HEK293 (cell line): ENCODE data around the gene ATP6V0E2.
A peak's percentile ranks its signal among the peaks of the same experiment; 100 is the strongest.

Experiments used
- EGR2 ChIP-seq: fragments of 450-650 bp; formaldehyde crosslinking; IDR thresholded peaks from 2 replicates; pipeline ENCODE4 v1.5.1; 2016; ENCODE audit warnings: low read depth, missing biosample characterization, missing genetic modification characterization
- GLIS1 ChIP-seq: fragments of 450-650 bp; formaldehyde crosslinking; IDR thresholded peaks from 2 replicates; pipeline ENCODE4 v1.5.1; 2016; ENCODE audit warnings: missing biosample characterization, missing genetic modification characterization
- HOXD13 ChIP-seq: sonication (generic); formaldehyde crosslinking; IDR thresholded peaks from 2 replicates; pipeline ENCODE4 v1.8.0; 2022; ENCODE audit warnings: missing genetic modification reagents, borderline replicate concordance
- KLF16 ChIP-seq: fragments of 450-650 bp; formaldehyde crosslinking; IDR thresholded peaks from 2 replicates; pipeline ENCODE4 v1.5.1; 2017; ENCODE audit warnings: missing biosample characterization, missing genetic modification characterization
- OSR2 ChIP-seq: fragments of 450-650 bp; formaldehyde crosslinking; IDR thresholded peaks from 2 replicates; pipeline ENCODE4 v1.5.1; 2016; ENCODE audit warnings: missing biosample characterization, missing genetic modification characterization
- SP2 ChIP-seq: fragments of 450-650 bp; formaldehyde crosslinking; IDR thresholded peaks from 2 replicates; pipeline ENCODE4 v1.5.1; 2016; ENCODE audit warnings: missing biosample characterization, missing genetic modification characterization
- SP3 ChIP-seq: fragments of 450-650 bp; formaldehyde crosslinking; IDR thresholded peaks from 2 replicates; pipeline ENCODE4 v1.5.1; 2016; ENCODE audit warnings: missing biosample characterization, missing genetic modification characterization
- ZFHX2 ChIP-seq: fragments of 450-650 bp; formaldehyde crosslinking; conservative IDR thresholded peaks from 2 replicates; pipeline ENCODE4 v1.5.1; 2016; ENCODE audit warnings: missing biosample characterization, missing genetic modification characterization
- ZNF132 ChIP-seq: fragments of 450-650 bp; formaldehyde crosslinking; IDR thresholded peaks from 2 replicates; pipeline ENCODE4 v1.5.1; 2017; ENCODE audit warnings: missing biosample characterization, missing genetic modification characterization, borderline replicate concordance
- ZNF155 ChIP-seq: fragments of 450-650 bp; formaldehyde crosslinking; IDR thresholded peaks from 2 replicates; pipeline ENCODE4 v1.5.1; 2016; ENCODE audit warnings: missing biosample characterization, missing genetic modification characterization
- ZNF157 ChIP-seq: fragments of 450-650 bp; formaldehyde crosslinking; IDR thresholded peaks from 2 replicates; pipeline ENCODE4 v1.5.1; 2016; ENCODE audit warnings: missing biosample characterization, missing genetic modification characterization
- ZNF335 ChIP-seq: fragments of 450-650 bp; formaldehyde crosslinking; conservative IDR thresholded peaks from 2 replicates; pipeline ENCODE4 v1.5.1; 2016; ENCODE audit warnings: missing biosample characterization, missing genetic modification characterization
- ZNF501 ChIP-seq: fragments of 450-650 bp; formaldehyde crosslinking; IDR thresholded peaks from 2 replicates; pipeline ENCODE4 v1.5.1; 2016; ENCODE audit warnings: missing biosample characterization, missing genetic modification characterization
- ZNF510 ChIP-seq: fragments of 450-650 bp; formaldehyde crosslinking; IDR thresholded peaks from 2 replicates; pipeline ENCODE4 v1.5.1; 2018; ENCODE audit warnings: mild to moderate bottlenecking, missing genetic modification characterization, missing biosample characterization; ENCODE audit not compliant: insufficient replicate concordance
- ZNF610 ChIP-seq: fragments of 450-650 bp; formaldehyde crosslinking; IDR thresholded peaks from 2 replicates; pipeline ENCODE4 v1.5.1; 2016; ENCODE audit warnings: missing biosample characterization, missing genetic modification characterization, borderline replicate concordance
- ZNF830 ChIP-seq: fragments of 450-650 bp; IDR thresholded peaks from 2 replicates; pipeline ENCODE4 v1.5.0; 2018; ENCODE audit warnings: missing biosample characterization, missing genetic modification characterization, low read depth, mild to moderate bottlenecking, moderate library complexity
- ZNF843 ChIP-seq: fragments of 450-650 bp; formaldehyde crosslinking; IDR thresholded peaks from 2 replicates; pipeline ENCODE4 v1.5.1; 2016; ENCODE audit warnings: missing biosample characterization, missing genetic modification characterization
- ZSCAN23 ChIP-seq: fragments of 450-650 bp; formaldehyde crosslinking; IDR thresholded peaks from 2 replicates; pipeline ENCODE4 v1.5.1; 2016; ENCODE audit warnings: missing biosample characterization, missing genetic modification characterization
- TF ChIP-seq, protein P1 (sequence below): fragments of 450-650 bp; formaldehyde crosslinking; IDR thresholded peaks from 2 replicates; pipeline ENCODE4 v1.5.1; 2016; ENCODE audit warnings: missing biosample characterization, missing genetic modification characterization
- TF ChIP-seq, protein P2 (sequence below): fragments of 450-650 bp; formaldehyde crosslinking; conservative IDR thresholded peaks from 2 replicates; pipeline ENCODE4 v1.5.1; 2016; ENCODE audit warnings: low read depth, missing biosample characterization, missing genetic modification characterization
- TF ChIP-seq, protein P3 (sequence below): IDR thresholded peaks from 2 replicates; pipeline ENCODE4 v1.6.1; 2011; ENCODE audit warnings: mild to moderate bottlenecking, low read depth, low read length, borderline replicate concordance
- TF ChIP-seq, protein P4 (sequence below): fragments of 450-650 bp; formaldehyde crosslinking; IDR thresholded peaks from 2 replicates; pipeline ENCODE4 v1.5.1; 2016; ENCODE audit warnings: missing biosample characterization, missing genetic modification characterization
- TF ChIP-seq, protein P5 (sequence below): fragments of 450-650 bp; formaldehyde crosslinking; IDR thresholded peaks from 2 replicates; pipeline ENCODE4 v1.5.1; 2016; ENCODE audit warnings: missing biosample characterization, missing genetic modification characterization, borderline replicate concordance
- TF ChIP-seq, protein P6 (sequence below): fragments of 450-650 bp; formaldehyde crosslinking; IDR thresholded peaks from 2 replicates; pipeline ENCODE4 v1.5.1; 2017; ENCODE audit warnings: missing biosample characterization, missing genetic modification characterization

The ATP6V0E2 gene

DNA sequence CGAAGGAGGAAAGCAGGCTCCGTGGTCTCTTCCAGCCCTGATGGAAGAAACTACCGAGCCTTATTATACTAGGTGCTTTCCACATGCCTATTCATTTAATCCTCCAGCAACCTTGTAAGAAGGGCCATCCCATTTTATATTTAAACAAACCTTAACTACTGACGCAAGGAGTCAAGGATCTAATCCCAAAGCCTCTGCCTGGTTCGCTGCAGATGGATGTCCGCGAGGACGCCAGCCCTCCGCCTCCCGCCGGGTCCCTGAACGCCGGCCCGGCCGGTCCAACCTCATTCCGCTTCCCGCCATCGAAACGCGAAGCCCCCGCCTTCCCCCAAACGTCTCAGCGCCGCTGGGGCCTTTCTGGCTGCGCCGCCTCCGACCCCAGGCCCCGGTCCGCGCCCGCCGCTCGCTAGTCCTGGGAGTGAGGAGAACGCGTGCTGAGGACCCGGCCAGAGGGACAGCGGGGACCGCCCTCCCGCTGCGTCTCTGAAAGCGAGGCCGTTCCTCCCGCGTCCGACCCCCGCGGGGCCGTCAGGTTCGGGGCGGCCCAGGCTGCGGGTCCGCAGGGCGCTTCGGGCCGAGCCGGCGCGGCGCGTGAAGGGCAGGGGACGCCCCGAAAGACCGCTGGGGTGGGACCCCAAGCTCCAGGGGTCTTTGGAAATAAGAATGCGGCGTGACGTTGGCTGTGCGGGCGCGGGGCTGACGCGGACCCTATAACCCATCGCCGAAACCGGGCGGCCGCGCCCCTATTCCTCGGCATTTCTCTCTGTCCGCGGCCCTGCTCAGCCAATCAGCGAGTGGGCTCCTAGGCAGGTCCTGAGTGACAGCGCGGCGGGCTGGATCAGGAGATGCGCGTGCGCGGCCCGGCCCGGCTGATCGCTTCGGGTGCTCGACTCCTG, at the start of gene ATP6V0E2 (continued):
- TF ChIP-seq ZNF610 (tag by site-specific recombination) (0 out of 2 replicates have a peak, but pooled peaks have one; percentile 19), ZNF830 (tag by site-specific recombination) (no peak), ZSCAN23 (no peak), EGR2 (no peak), ZNF843 (no peak), ZNF510 (tag by site-specific recombination) (no peak), OSR2 (tag by site-specific recombination) (no peak), ZNF157 (tag by site-specific recombination) (no peak), ZNF155 (tag by site-specific recombination) (no peak), ZNF335 (tag by site-specific recombination) (peak; percentile 92), SP3 (tag by site-specific recombination) (peak; percentile 35), ZFHX2 (tag by site-specific recombination) (peak; percentile 29; the same call in 1 of the 2 replicates), HOXD13 (CRISPR knock-in tag) (no peak), ZNF501 (tag by site-specific recombination) (peak; percentile 68; the same call in 1 of the 2 replicates), KLF16 (tag by site-specific recombination) (0 out of 2 replicates have a peak, but pooled peaks have one; percentile 32), GLIS1 (tag by site-specific recombination) (peak; percentile 89), SP2 (tag by site-specific recombination) (peak; percentile 82), ZNF132 (tag by site-specific recombination) (no peak)
- TF ChIP-seq, protein P1, sequence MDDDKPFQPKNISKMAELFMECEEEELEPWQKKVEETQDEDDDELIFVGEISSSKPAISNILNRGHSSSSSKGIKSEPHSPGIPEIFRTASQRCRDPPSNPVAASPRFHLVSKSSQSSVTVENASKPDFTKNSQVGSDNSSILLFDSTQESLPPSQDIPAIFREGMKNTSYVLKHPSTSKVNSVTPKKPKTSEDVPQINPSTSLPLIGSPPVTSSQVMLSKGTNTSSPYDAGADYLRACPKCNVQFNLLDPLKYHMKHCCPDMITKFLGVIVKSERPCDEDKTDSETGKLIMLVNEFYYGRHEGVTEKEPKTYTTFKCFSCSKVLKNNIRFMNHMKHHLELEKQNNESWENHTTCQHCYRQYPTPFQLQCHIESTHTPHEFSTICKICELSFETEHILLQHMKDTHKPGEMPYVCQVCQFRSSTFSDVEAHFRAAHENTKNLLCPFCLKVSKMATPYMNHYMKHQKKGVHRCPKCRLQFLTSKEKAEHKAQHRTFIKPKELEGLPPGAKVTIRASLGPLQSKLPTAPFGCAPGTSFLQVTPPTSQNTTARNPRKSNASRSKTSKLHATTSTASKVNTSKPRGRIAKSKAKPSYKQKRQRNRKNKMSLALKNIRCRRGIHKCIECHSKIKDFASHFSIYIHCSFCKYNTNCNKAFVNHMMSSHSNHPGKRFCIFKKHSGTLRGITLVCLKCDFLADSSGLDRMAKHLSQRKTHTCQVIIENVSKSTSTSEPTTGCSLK = no peak
- TF ChIP-seq, protein P2, sequence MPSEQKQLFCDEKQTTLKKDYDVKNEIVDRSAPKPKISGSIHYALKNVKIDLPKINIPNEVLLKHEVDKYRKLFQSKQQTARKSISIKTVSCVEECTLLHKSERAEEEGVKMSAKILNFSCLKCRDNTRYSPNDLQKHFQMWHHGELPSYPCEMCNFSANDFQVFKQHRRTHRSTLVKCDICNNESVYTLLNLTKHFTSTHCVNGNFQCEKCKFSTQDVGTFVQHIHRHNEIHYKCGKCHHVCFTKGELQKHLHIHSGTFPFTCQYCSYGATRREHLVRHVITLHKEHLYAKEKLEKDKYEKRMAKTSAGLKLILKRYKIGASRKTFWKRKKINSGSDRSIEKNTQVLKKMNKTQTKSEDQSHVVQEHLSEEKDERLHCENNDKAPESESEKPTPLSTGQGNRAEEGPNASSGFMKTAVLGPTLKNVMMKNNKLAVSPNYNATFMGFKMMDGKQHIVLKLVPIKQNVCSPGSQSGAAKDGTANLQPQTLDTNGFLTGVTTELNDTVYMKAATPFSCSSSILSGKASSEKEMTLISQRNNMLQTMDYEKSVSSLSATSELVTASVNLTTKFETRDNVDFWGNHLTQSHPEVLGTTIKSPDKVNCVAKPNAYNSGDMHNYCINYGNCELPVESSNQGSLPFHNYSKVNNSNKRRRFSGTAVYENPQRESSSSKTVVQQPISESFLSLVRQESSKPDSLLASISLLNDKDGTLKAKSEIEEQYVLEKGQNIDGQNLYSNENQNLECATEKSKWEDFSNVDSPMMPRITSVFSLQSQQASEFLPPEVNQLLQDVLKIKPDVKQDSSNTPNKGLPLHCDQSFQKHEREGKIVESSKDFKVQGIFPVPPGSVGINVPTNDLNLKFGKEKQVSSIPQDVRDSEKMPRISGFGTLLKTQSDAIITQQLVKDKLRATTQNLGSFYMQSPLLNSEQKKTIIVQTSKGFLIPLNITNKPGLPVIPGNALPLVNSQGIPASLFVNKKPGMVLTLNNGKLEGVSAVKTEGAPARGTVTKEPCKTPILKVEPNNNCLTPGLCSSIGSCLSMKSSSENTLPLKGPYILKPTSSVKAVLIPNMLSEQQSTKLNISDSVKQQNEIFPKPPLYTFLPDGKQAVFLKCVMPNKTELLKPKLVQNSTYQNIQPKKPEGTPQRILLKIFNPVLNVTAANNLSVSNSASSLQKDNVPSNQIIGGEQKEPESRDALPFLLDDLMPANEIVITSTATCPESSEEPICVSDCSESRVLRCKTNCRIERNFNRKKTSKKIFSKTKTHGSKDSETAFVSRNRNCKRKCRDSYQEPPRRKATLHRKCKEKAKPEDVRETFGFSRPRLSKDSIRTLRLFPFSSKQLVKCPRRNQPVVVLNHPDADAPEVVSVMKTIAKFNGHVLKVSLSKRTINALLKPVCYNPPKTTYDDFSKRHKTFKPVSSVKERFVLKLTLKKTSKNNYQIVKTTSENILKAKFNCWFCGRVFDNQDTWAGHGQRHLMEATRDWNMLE = no peak
- TF ChIP-seq, protein P3, sequence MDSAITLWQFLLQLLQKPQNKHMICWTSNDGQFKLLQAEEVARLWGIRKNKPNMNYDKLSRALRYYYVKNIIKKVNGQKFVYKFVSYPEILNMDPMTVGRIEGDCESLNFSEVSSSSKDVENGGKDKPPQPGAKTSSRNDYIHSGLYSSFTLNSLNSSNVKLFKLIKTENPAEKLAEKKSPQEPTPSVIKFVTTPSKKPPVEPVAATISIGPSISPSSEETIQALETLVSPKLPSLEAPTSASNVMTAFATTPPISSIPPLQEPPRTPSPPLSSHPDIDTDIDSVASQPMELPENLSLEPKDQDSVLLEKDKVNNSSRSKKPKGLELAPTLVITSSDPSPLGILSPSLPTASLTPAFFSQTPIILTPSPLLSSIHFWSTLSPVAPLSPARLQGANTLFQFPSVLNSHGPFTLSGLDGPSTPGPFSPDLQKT = no peak
- TF ChIP-seq, protein P4, sequence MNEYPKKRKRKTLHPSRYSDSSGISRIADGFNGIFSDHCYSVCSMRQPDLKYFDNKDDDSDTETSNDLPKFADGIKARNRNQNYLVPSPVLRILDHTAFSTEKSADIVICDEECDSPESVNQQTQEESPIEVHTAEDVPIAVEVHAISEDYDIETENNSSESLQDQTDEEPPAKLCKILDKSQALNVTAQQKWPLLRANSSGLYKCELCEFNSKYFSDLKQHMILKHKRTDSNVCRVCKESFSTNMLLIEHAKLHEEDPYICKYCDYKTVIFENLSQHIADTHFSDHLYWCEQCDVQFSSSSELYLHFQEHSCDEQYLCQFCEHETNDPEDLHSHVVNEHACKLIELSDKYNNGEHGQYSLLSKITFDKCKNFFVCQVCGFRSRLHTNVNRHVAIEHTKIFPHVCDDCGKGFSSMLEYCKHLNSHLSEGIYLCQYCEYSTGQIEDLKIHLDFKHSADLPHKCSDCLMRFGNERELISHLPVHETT (tag by site-specific recombination) = no peak
- TF ChIP-seq, protein P5, sequence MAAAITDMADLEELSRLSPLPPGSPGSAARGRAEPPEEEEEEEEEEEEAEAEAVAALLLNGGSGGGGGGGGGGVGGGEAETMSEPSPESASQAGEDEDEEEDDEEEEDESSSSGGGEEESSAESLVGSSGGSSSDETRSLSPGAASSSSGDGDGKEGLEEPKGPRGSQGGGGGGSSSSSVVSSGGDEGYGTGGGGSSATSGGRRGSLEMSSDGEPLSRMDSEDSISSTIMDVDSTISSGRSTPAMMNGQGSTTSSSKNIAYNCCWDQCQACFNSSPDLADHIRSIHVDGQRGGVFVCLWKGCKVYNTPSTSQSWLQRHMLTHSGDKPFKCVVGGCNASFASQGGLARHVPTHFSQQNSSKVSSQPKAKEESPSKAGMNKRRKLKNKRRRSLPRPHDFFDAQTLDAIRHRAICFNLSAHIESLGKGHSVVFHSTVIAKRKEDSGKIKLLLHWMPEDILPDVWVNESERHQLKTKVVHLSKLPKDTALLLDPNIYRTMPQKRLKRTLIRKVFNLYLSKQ = no peak
- TF ChIP-seq, protein P6, sequence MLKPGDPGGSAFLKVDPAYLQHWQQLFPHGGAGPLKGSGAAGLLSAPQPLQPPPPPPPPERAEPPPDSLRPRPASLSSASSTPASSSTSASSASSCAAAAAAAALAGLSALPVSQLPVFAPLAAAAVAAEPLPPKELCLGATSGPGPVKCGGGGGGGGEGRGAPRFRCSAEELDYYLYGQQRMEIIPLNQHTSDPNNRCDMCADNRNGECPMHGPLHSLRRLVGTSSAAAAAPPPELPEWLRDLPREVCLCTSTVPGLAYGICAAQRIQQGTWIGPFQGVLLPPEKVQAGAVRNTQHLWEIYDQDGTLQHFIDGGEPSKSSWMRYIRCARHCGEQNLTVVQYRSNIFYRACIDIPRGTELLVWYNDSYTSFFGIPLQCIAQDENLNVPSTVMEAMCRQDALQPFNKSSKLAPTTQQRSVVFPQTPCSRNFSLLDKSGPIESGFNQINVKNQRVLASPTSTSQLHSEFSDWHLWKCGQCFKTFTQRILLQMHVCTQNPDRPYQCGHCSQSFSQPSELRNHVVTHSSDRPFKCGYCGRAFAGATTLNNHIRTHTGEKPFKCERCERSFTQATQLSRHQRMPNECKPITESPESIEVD (tag by site-specific recombination) = no peak
